ENCODE data around the gene EID3.

- no peak for TF ChIP-seq REST (IDR thresholded peaks at IDR 0.05)
- no peak for TF ChIP-seq CTCF (IDR thresholded peaks at IDR 0.05; ENCODE audit: low read depth, low read length, missing input control)
- TF ChIP-seq JUND (IDR thresholded peaks at IDR 0.05): no peak
- TF ChIP-seq ZBTB33 (IDR thresholded peaks at IDR 0.05): no peak
- no peak for TF ChIP-seq FOXA1 (IDR thresholded peaks at IDR 0.05)
- no peak for TF ChIP-seq TAF1 (conservative IDR thresholded peaks at IDR 0.05)
- TF ChIP-seq GABPA (IDR thresholded peaks at IDR 0.05 in 1 of 2, conservative IDR thresholded peaks at IDR 0.05 in 1 of 2): no peak
- TF ChIP-seq MAX (IDR thresholded peaks at IDR 0.05): no peak
- no peak for TF ChIP-seq YY1 (IDR thresholded peaks at IDR 0.05)
- no peak for TF ChIP-seq RAD21 (IDR thresholded peaks at IDR 0.05)
Observed at GRCh38 chr12:104280717-104281458, 22.7 kb upstream of the EID3 start.

All from liver (tissue), 3 donors.